RWPE1 (cell line): ENCODE measurements around the gene PLCB1.
A peak's percentile ranks its signal among the peaks of the same experiment; 100 is the strongest.
"Not testable (repeated sequence)": the region's sequence is repeated elsewhere in the genome, so short reads cannot be mapped to it uniquely, and the experiment has no call there.

Experiments used
- CTCF ChIA-PET: fragments of 350-600 bp; sonication (Branson Sonifier 250); formaldehyde crosslinking; extraction: SDS; loops from one replicate; lab custom pipeline; 2021; lab: Yijun Ruan, JAX
- POLR2A ChIA-PET: fragments of 400-600 bp; formaldehyde crosslinking; extraction: SDS; loops from one replicate; lab custom pipeline; 2020; ENCODE audit warnings: antibody characterized with exemption; ENCODE audit not compliant: low non-redundant PET; lab: Yijun Ruan, JAX
- DNase-seq: peaks from one replicate; pipeline ENCODE4 v3.0.0; 2012; ENCODE audit warnings: low spot score
- H3K27ac ChIP-seq: fragments of 450-650 bp; 2 replicates; pipeline ENCODE4 v1.5.1; 2017
- CTCF ChIP-seq: fragments of 450-650 bp; conservative IDR thresholded peaks from 2 replicates; pipeline ENCODE4 v1.5.1; 2017; ENCODE audit warnings: low read depth, mild to moderate bottlenecking

The PLCB1 gene

GRCh38 chr20:8373579-8373978, 241.5 kb downstream of the PLCB1 start:
- DNase-seq: no peak
- ChIA-PET CTCF (no interaction called here), POLR2A (no interaction called here)
- no peak overlapping the region for H3K27ac ChIP-seq
- no peak for TF ChIP-seq CTCF

DNA sequence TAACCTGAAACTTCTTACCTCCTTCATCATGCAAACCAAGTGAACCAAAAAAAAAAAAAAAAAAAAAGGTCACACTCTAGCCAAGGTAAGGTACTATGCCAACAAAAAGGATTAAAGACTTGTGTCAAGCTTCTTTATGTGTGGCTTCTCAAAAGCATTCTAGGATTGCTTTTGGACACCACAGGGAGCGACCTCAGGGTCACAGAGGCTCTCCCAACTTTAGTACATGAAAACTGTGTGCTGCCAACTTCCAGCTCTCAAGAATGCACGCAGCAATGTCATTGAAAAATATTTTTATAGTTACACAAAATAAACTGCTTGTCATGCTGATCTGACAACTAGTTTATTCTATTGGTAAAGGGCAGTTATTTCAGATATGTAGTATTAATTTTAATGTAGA, 243.8 kb downstream of the PLCB1 start:
- no peak for TF ChIP-seq CTCF
- POLR2A ChIA-PET: no interaction called here
- CTCF ChIA-PET: interaction anchor here (0.6 kb wide), 1 partner anchor 709 kb away, joined by 3 read pairs; no protein-coding TSS in a partner anchor

DNA sequence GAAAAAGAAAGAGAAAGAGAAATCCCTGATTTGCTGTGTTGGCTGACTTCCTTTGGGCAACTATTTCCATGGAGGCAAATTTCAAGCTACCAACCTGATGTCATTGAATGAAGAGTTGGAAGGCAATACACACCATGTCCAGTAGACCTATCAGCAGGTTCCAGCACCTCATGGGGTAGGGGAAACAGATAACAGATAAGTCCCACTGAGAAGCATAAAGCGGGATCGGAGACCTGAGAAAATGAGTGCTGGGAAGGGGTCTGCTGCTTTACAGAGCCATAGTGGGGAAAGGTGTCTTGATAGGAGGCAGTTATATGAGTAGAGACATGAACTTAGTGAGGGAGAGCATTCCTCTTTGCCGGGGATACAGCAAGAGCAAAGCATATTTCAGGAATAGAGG, 244.9 kb downstream of the PLCB1 start:
- no peak for TF ChIP-seq CTCF
- CTCF ChIA-PET: no interaction called here
- POLR2A ChIA-PET: no interaction called here
- H3K27ac ChIP-seq: no peak overlapping the region
- no peak for DNase-seq

More for the DNA sequence above, 243.8 kb downstream of the PLCB1 start:
- DNase-seq: no peak
- H3K27ac ChIP-seq: no peak overlapping the region

DNA sequence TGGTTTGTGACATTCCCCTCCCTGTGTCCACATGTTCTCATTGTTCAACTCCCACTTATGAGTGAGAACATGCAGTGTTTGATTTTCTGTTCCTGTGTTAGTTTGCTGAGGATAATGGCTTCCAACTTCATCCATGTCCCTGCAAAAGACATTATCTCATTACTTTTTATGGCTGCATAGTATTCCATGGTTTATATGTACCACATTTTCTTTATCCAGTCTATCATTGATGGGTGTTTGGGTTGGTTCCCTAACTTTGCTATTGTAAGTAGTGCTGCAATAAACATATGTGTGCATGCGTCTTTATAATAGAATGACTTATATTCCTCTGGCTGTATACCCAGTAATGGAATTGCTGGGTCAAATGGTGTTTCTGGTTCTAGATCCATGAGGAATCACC, 247.1 kb downstream of the PLCB1 start:
- POLR2A ChIA-PET: not testable (repeated sequence)

GRCh38 chr20:8385247-8385646, 253.2 kb downstream of the PLCB1 start:
- H3K27ac ChIP-seq: peak overlapping the region; percentile 11; the same call in 1 of the 2 replicates
- POLR2A ChIA-PET: no interaction called here
- CTCF ChIA-PET: no interaction called here
- TF ChIP-seq CTCF: no peak
- DNase-seq: no peak

More for the DNA sequence above, 247.1 kb downstream of the PLCB1 start:
- CTCF ChIA-PET, H3K27ac ChIP-seq, DNase-seq: not testable (repeated sequence)

DNA sequence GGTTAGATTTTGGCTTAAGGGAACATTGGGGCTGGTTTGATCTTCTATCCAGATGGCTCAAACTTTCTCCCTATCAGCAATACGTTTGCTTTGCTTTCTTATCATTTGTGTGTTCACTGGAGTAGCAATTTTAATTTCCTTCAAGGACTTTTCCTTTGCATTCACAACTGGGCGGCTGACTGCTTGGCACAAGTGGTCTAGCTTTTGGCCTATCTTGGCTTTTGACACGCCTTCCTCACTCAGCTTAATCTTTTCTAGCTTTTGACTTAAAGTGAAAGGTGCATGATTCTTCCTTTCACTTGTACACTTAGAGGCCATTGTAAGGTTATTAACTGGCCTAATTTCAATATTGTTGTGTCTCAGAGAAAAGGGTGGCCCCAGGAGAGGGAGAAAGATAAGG, 254.9 kb downstream of the PLCB1 start:
- no peak for DNase-seq
- TF ChIP-seq CTCF: no peak
- ChIA-PET POLR2A (no interaction called here), CTCF (interaction anchor here (1.5 kb wide), 1 partner anchor 335 kb away, joined by 5 read pairs; no protein-coding TSS in a partner anchor)
- H3K27ac ChIP-seq: no peak overlapping the region

- ChIA-PET POLR2A (no interaction called here), CTCF (interaction anchor here (0.7 to 1.6 kb wide), 3 partner anchors 297 to 345 kb away, joined by 3 to 6 read pairs (median 5); no protein-coding TSS in a partner anchor)
- no peak for DNase-seq
Observed at GRCh38 chr20:8388141-8388540, 256.1 kb downstream of the PLCB1 start.

More at GRCh38 chr20:8388141-8388540, 256.1 kb downstream of the PLCB1 start:
- no peak overlapping the region for H3K27ac ChIP-seq
- TF ChIP-seq CTCF: no peak
